CD4-positive, alpha-beta T cell (primary cell): ENCODE results near the gene ATP6V0A4. TPM values are rescaled to one million over a fixed set of nuclear protein-coding genes. Genes with fewer than 3 reads are reported as not detected.
"Not testable (repeated sequence)": the region's sequence is repeated elsewhere in the genome, so short reads cannot be mapped to it uniquely, and the experiment has no call there.

Source experiments
- ATAC-seq: fragments of 200-7000 bp; cut with Tn5 transposase; one replicate; pipeline ENCODE4 v1.10.0; 2022; ENCODE audit warnings: mild to moderate bottlenecking; ENCODE audit not compliant: poor library complexity
- CTCF ChIA-PET: fragments of 350-600 bp; sonication (Branson Sonifier 250); formaldehyde crosslinking; loops from one replicate; lab custom pipeline; 2021; ENCODE audit warnings: antibody characterized with exemption, inconsistent platforms; lab: Charles Lee
- POLR2A ChIA-PET: fragments of 350-600 bp; sonication (Branson Sonifier 250); formaldehyde crosslinking; loops from one replicate; lab custom pipeline; 2021; ENCODE audit warnings: antibody characterized with exemption, inconsistent platforms; lab: Charles Lee
- DNase-seq, 14 experiments: peaks; one replicate each; pipeline ENCODE4 v3.0.0-alpha.2; 2013 to 2020; ENCODE audit warnings: mixed read lengths in 2 of 14
- H3K27ac ChIP-seq, 2 donors: one replicate each; pipeline versions ENCODE4 v1.5.1 to v1.7.0; 2013; ENCODE audit warnings: low read length in 2 of 2, low read depth in 1 of 2, mild to moderate bottlenecking in 1 of 2
- H3K27me3 ChIP-seq, 2 experiments: 1 replicate in 1 of 2; 2 replicates in 1 of 2; pipeline versions ENCODE4 v1.6.1 to v1.7.0; 2013; ENCODE audit warnings: low read length in 2 of 2, control low read depth in 1 of 2, mild to moderate bottlenecking in 1 of 2, moderate library complexity in 1 of 2; ENCODE audit not compliant: insufficient read depth in 2 of 2, control insufficient read depth in 1 of 2
- H3K36me3 ChIP-seq: one replicate; pipeline ENCODE4 v1.6.1; 2013; ENCODE audit warnings: low read length, control low read depth; ENCODE audit not compliant: insufficient read depth
- H3K4me1 ChIP-seq: one replicate; pipeline ENCODE4 v1.6.1; 2013; ENCODE audit warnings: low read length, control low read depth; ENCODE audit not compliant: insufficient read depth
- H3K4me3 ChIP-seq: one replicate; pipeline ENCODE4 v1.5.1; 2013; ENCODE audit warnings: mild to moderate bottlenecking, low read length, moderate library complexity
- H3K9me3 ChIP-seq, 2 experiments: 1 replicate in 1 of 2; 2 replicates in 1 of 2; pipeline versions ENCODE4 v1.6.1 to v1.7.0; 2013; ENCODE audit warnings: low read length in 2 of 2, mild to moderate bottlenecking in 2 of 2, control low read depth in 1 of 2, moderate library complexity in 1 of 2; ENCODE audit not compliant: control insufficient read depth in 1 of 2, insufficient read depth in 1 of 2
- H3K27ac Mint-ChIP-seq: one replicate; pipeline ENCODE4 v1.8.0; 2020; ENCODE audit warnings: mixed read lengths
- H3K27me3 Mint-ChIP-seq: one replicate; pipeline ENCODE4 v1.8.0; 2021; ENCODE audit warnings: mixed read lengths
- H3K36me3 Mint-ChIP-seq: one replicate; pipeline ENCODE4 v1.8.0; 2021; ENCODE audit warnings: low read depth, mixed read lengths
- H3K4me1 Mint-ChIP-seq: one replicate; pipeline ENCODE4 v1.8.0; 2021; ENCODE audit warnings: low read depth, mixed read lengths
- H3K4me3 Mint-ChIP-seq: one replicate; pipeline ENCODE4 v1.8.0; 2020; ENCODE audit warnings: mild to moderate bottlenecking, mixed read lengths
- H3K9me3 Mint-ChIP-seq: one replicate; pipeline ENCODE4 v1.8.0; 2020; ENCODE audit warnings: mixed read lengths
- intact Hi-C, 2 experiments: fragments of 100-400 bp; cut with DNase I in 1 of 2; cut with micrococcal nuclease in 1 of 2; formaldehyde crosslinking; loops; one replicate each; pipeline versions ENCODE4 v1.15.1 to v1.9.0; 2023 to 2025; cut with DNase I, micrococcal nuclease
- total RNA-seq, 174 experiments: library from RNA in 2 of 174; stranded (reverse) in 2 of 174; gene quantifications; one replicate each; pipeline ENCODE4 v1.2.3 and lab custom pipeline; 2021 to 2026
- TF ChIP-seq, protein P1 (sequence below): fragments of 200-600 bp; IDR thresholded peaks from one replicate; pipeline ENCODE4 v1.8.0; 2022; ENCODE audit warnings: antibody characterized with exemption, mild to moderate bottlenecking

The ATP6V0A4 gene
- total RNA-seq, 2 experiments from 2014 or later: not detected

DNA sequence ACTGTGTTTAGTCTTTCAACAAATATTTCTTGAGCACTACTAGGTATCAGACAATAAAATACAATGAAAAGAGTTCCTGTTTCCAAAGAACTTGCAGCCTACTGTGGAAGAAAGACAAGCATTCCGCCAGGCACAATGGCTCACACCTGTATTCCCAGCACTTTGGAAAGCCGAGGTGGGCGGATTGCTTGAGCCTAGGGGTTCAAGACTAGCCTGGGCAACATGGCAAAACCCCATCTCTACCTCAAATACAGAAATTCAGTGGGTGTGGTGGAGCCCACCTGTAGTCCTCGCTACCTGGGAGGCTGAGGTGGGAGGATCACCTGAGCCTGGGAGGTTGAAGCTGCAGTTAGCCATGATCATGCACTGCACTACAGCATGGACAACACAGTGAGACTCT, 102.9 kb downstream of the ATP6V0A4 start:
- ChIA-PET POLR2A (interaction anchor here (0.6 kb wide), 1 partner anchor 350 kb away, joined by 3 read pairs; no protein-coding TSS in a partner anchor), CTCF (no interaction called here)
- Mint-ChIP-seq H3K27me3 (no peaks in the 10 kb centered on the region), H3K4me3 (no peak overlapping the region), H3K36me3 (no peaks in the 10 kb centered on the region), H3K4me1 (no peaks in the 10 kb centered on the region), H3K27ac (no peak overlapping the region), H3K9me3 (no peaks in the 10 kb centered on the region)
- ATAC-seq (no peak), DNase-seq (no peak)
- Histone ChIP-seq H3K36me3 (no peaks in the 10 kb centered on the region), H3K4me1 (no peaks in the 10 kb centered on the region), H3K27me3 (peaks cover 0 to 2% of the 10 kb centered on the region in 2 experiments), H3K4me3 (no peak overlapping the region), H3K9me3 (no peaks in the 10 kb centered on the region), H3K27ac (no peak overlapping the region)
- intact Hi-C loops: loop anchor here in 1 of 2 experiments (5.0 kb wide), 1 partner anchor 63 kb away; no protein-coding TSS in a partner anchor
- TF ChIP-seq, protein P1, sequence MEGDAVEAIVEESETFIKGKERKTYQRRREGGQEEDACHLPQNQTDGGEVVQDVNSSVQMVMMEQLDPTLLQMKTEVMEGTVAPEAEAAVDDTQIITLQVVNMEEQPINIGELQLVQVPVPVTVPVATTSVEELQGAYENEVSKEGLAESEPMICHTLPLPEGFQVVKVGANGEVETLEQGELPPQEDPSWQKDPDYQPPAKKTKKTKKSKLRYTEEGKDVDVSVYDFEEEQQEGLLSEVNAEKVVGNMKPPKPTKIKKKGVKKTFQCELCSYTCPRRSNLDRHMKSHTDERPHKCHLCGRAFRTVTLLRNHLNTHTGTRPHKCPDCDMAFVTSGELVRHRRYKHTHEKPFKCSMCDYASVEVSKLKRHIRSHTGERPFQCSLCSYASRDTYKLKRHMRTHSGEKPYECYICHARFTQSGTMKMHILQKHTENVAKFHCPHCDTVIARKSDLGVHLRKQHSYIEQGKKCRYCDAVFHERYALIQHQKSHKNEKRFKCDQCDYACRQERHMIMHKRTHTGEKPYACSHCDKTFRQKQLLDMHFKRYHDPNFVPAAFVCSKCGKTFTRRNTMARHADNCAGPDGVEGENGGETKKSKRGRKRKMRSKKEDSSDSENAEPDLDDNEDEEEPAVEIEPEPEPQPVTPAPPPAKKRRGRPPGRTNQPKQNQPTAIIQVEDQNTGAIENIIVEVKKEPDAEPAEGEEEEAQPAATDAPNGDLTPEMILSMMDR: no peak

DNA sequence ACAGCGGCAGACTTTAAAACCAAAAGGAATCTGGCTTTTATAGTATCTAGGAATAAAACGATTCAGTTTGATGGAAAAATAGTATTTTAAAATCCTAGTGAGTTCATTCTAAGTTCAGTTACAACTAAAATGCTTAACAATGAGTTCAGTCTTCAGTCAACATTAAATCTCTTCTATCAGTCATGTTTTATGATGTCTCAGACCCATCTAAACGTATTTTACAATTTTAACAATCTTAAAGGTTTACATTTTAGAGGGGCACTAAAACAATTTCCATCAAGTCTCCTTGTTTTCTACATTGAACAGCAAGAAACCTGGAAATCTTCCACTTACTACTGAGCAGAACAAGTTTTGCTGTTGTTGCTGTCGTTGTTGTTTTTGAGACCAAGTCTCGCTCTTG, 106.8 kb downstream of the ATP6V0A4 start:
- H3K9me3 ChIP-seq: no peaks in the 10 kb centered on the region
- ATAC-seq (no peak), DNase-seq (no peak)
- Mint-ChIP-seq H3K36me3 (no peaks in the 10 kb centered on the region), H3K27ac (no peak overlapping the region), H3K4me1 (no peaks in the 10 kb centered on the region), H3K27me3 (peaks cover 8% of the 10 kb centered on the region), H3K9me3 (peaks cover 2% of the 10 kb centered on the region), H3K4me3 (no peak overlapping the region)
- H3K27me3 ChIP-seq: no peaks in the 10 kb centered on the region
- no peaks in the 10 kb centered on the region for H3K4me1 ChIP-seq
- no peak overlapping the region for H3K4me3 ChIP-seq
- no peak overlapping the region for H3K27ac ChIP-seq
- POLR2A ChIA-PET: no interaction called here
- TF ChIP-seq, protein P1: no peak
- H3K36me3 ChIP-seq: no peaks in the 10 kb centered on the region
- CTCF ChIA-PET: no interaction called here
- intact Hi-C loops: no loop called here

DNA sequence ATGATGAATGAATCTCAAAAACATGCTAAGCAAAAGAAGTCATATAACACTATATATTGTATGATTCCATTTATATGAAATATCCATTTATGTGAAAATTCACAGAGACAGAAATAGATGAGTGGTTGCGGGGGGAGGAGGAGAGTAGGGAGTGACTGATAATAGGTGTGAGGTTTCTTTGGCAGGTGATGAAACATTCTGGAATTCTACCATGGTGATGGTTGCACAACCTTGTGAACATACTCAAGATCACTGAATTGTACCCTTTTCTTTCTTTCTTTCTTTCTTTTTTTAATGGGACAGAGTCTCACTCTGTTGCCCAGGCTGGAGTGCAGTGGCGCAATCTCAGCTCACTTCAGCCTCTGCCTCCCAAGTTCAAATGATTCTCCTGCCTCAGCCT, 107.5 kb downstream of the ATP6V0A4 start:
- ATAC-seq (no peak), DNase-seq (no peak)
- Mint-ChIP-seq H3K9me3 (peaks cover 2% of the 10 kb centered on the region), H3K27me3 (peaks cover 8% of the 10 kb centered on the region), H3K4me3 (no peak overlapping the region), H3K36me3 (no peaks in the 10 kb centered on the region), H3K27ac (no peak overlapping the region), H3K4me1 (no peaks in the 10 kb centered on the region)
- Histone ChIP-seq H3K27me3 (no peaks in the 10 kb centered on the region), H3K4me3 (no peak overlapping the region), H3K9me3 (no peaks in the 10 kb centered on the region), H3K4me1 (no peaks in the 10 kb centered on the region), H3K36me3 (no peaks in the 10 kb centered on the region), H3K27ac (no peak overlapping the region)
- CTCF ChIA-PET: no interaction called here
- intact Hi-C loops: no loop called here
- TF ChIP-seq, protein P1: no peak
- POLR2A ChIA-PET: no interaction called here

DNA sequence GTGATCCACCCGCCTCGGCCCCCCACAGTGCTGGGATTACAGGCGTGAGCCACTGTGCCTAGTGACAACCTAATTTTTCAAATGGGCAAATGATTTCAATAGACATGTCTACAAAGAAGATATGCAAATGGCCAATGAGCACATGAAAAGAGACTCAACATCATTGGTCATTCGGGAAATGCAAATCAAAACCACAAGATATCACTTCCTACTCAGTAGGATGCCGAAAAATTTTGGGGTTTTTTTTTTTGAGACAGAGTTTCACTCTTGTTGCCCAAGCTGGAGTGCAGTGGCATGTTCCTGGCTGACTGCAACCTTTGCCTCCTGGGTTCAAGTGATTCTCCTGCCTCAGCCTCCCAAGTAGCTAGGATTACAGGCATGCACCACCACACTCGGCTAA, 110.0 kb downstream of the ATP6V0A4 start:
- H3K27ac Mint-ChIP-seq, DNase-seq, ATAC-seq, H3K27me3 Mint-ChIP-seq, H3K4me3 Mint-ChIP-seq, CTCF ChIA-PET, H3K4me1 Mint-ChIP-seq, H3K4me1 ChIP-seq, H3K27ac ChIP-seq, H3K36me3 ChIP-seq, H3K4me3 ChIP-seq, H3K9me3 ChIP-seq, POLR2A ChIA-PET, intact Hi-C loops, H3K36me3 Mint-ChIP-seq, H3K9me3 Mint-ChIP-seq, H3K27me3 ChIP-seq: not testable (repeated sequence)
